Measurements from ENCODE around the gene IL1RAP. TPM values are rescaled to one million over a fixed set of nuclear protein-coding genes. Genes with fewer than 3 reads are reported as not detected.

IL1RAP gene
- total and polyA plus RNA-seq, 8 donors: 0.76 to 54.8 (median 6.3) TPM; not detected in 2

GRCh38 chr3:190492129-190492528 lies 21.8 kb upstream of the IL1RAP start:
- Histone ChIP-seq H3K9me3 (no peaks in the 10 kb centered on the region), H3K4me1 (no peaks in the 10 kb centered on the region), H3K4me3 (no peak overlapping the region), H3K27ac (no peak overlapping the region), H3K27me3 (no peaks in the 10 kb centered on the region), H3K36me3 (no peaks in the 10 kb centered on the region)
- TF ChIP-seq POLR2A (IDR thresholded peaks at IDR 0.05): no peak
- no peak for TF ChIP-seq POLR2AphosphoS5 (IDR thresholded peaks at IDR 0.05)
- no peak for TF ChIP-seq CTCF (IDR thresholded peaks at IDR 0.05)
- TF ChIP-seq EP300 (IDR thresholded peaks at IDR 0.05): no peak
- no peak for DNase-seq
- intact Hi-C loops (cut with DNase I; ENCODE audit: low total_unique reads): no loop called here

GRCh38 chr3:190492966-190493365 lies 20.9 kb upstream of the IL1RAP start:
- TF ChIP-seq EP300 (IDR thresholded peaks at IDR 0.05): no peak
- TF ChIP-seq POLR2A (IDR thresholded peaks at IDR 0.05): no peak
- no peak for TF ChIP-seq POLR2AphosphoS5 (IDR thresholded peaks at IDR 0.05)
- no peak for TF ChIP-seq CTCF (IDR thresholded peaks at IDR 0.05)
- H3K36me3 ChIP-seq: no peaks in the 10 kb centered on the region
- no peak overlapping the region for H3K4me3 ChIP-seq
- H3K27ac ChIP-seq: no peak overlapping the region
- H3K27me3 ChIP-seq: no peaks in the 10 kb centered on the region
- H3K9me3 ChIP-seq: no peaks in the 10 kb centered on the region
- 86 to 92% (median 87%) methylated on average over 4 of the region's 4 CpGs for WGBS, 5 donors
- DNase-seq: no peak
- no peaks in the 10 kb centered on the region for H3K4me1 ChIP-seq
- intact Hi-C loops (cut with DNase I; ENCODE audit: low total_unique reads): no loop called here

GRCh38 chr3:190494907-190495306 lies 19.0 kb upstream of the IL1RAP start:
- TF ChIP-seq CTCF (IDR thresholded peaks at IDR 0.05) (no peak), EP300 (IDR thresholded peaks at IDR 0.05) (no peak), POLR2A (IDR thresholded peaks at IDR 0.05) (no peak), POLR2AphosphoS5 (IDR thresholded peaks at IDR 0.05) (no peak)
- Histone ChIP-seq H3K36me3 (no peaks in the 10 kb centered on the region), H3K27me3 (no peaks in the 10 kb centered on the region), H3K4me3 (no peak overlapping the region), H3K27ac (no peak overlapping the region), H3K4me1 (no peaks in the 10 kb centered on the region), H3K9me3 (no peaks in the 10 kb centered on the region)
- DNase-seq: no peak
- intact Hi-C loops (cut with DNase I; ENCODE audit: low total_unique reads): no loop called here

- TF ChIP-seq CTCF (IDR thresholded peaks at IDR 0.05) (no peak), POLR2AphosphoS5 (IDR thresholded peaks at IDR 0.05) (no peak), EP300 (IDR thresholded peaks at IDR 0.05) (no peak), POLR2A (IDR thresholded peaks at IDR 0.05) (no peak)
- Histone ChIP-seq H3K4me3 (no peak overlapping the region), H3K27ac (no peak overlapping the region), H3K27me3 (no peaks in the 10 kb centered on the region), H3K9me3 (no peaks in the 10 kb centered on the region), H3K4me1 (no peaks in the 10 kb centered on the region), H3K36me3 (no peaks in the 10 kb centered on the region)
- intact Hi-C loops (cut with DNase I; ENCODE audit: low total_unique reads): no loop called here
- no peak for DNase-seq
These were observed 18.5 kb upstream of the IL1RAP start for GRCh38 chr3:190495354-190495753.

- no peaks in the 10 kb centered on the region for H3K9me3 ChIP-seq
- intact Hi-C loops (cut with DNase I; ENCODE audit: low total_unique reads): no loop called here
- H3K36me3 ChIP-seq: no peaks in the 10 kb centered on the region
- no peak for DNase-seq
- H3K27ac ChIP-seq: no peak overlapping the region
- TF ChIP-seq CTCF (IDR thresholded peaks at IDR 0.05) (no peak), POLR2A (IDR thresholded peaks at IDR 0.05) (no peak), EP300 (IDR thresholded peaks at IDR 0.05) (no peak), POLR2AphosphoS5 (IDR thresholded peaks at IDR 0.05) (no peak)
- WGBS, 5 donors: 71 to 79% (median 79%) methylated on average over 5 of the region's 5 CpGs
- no peaks in the 10 kb centered on the region for H3K27me3 ChIP-seq
- no peak overlapping the region for H3K4me3 ChIP-seq
- H3K4me1 ChIP-seq: no peaks in the 10 kb centered on the region
These were observed 18.1 kb upstream of the IL1RAP start for GRCh38 chr3:190495796-190496195.
